Mesendoderm (in vitro differentiated cells): ENCODE data around the gene CNNM1.

Experiments
- DNase-seq: peaks from one replicate; pipeline ENCODE4 v3.0.0; 2013
- H2AK5ac ChIP-seq: 2 replicates; pipeline ENCODE4 v1.6.1; 2013; ENCODE audit warnings: low read length, inconsistent platforms
- H2BK120ac ChIP-seq: 2 replicates; pipeline ENCODE4 v1.6.1; 2013; ENCODE audit warnings: low read depth, mild to moderate bottlenecking, low read length, moderate library complexity, mixed read lengths
- H2BK15ac ChIP-seq: replicated peaks from 2 replicates; pipeline ENCODE4 v1.6.1; 2013; ENCODE audit warnings: low read depth, mild to moderate bottlenecking, moderate library complexity
- H2BK5ac ChIP-seq: 2 replicates; pipeline ENCODE4 v1.6.1; 2013; ENCODE audit warnings: low read length, inconsistent platforms
- H3K18ac ChIP-seq: 2 replicates; pipeline ENCODE4 v1.6.1; 2013; ENCODE audit warnings: mild to moderate bottlenecking, low read length, mixed read lengths
- H3K23ac ChIP-seq: one replicate; pipeline ENCODE4 v1.6.1; 2013; ENCODE audit warnings: low read length
- H3K27ac ChIP-seq: 2 replicates; pipeline ENCODE4 v1.5.1; 2013; ENCODE audit warnings: low read depth, mild to moderate bottlenecking, inconsistent platforms, low read length, moderate library complexity
- H3K27me3 ChIP-seq: 2 replicates; pipeline ENCODE4 v1.6.1; 2013; ENCODE audit warnings: low read length, control low read depth, mild to moderate bottlenecking, inconsistent platforms; ENCODE audit not compliant: insufficient read depth, poor library complexity
- H3K36me3 ChIP-seq: 2 replicates; pipeline ENCODE4 v1.6.1; 2013; ENCODE audit warnings: low read length, inconsistent platforms; ENCODE audit not compliant: control insufficient read depth, insufficient read depth
- H3K4ac ChIP-seq: one replicate; pipeline ENCODE4 v1.6.1; 2013; ENCODE audit warnings: low read depth, mild to moderate bottlenecking, low read length, moderate library complexity
- H3K4me1 ChIP-seq: 2 replicates; pipeline ENCODE4 v1.6.1; 2013; ENCODE audit warnings: low read depth, low read length, inconsistent platforms; ENCODE audit not compliant: control insufficient read depth
- H3K4me2 ChIP-seq: 2 replicates; pipeline ENCODE4 v1.6.1; 2013; ENCODE audit warnings: low read length
- H3K4me3 ChIP-seq: 2 replicates; pipeline ENCODE4 v1.5.1; 2013; ENCODE audit warnings: mild to moderate bottlenecking, low read length
- H3K56ac ChIP-seq: one replicate; pipeline ENCODE4 v1.6.1; 2013; ENCODE audit warnings: low read length
- H3K79me1 ChIP-seq: 2 replicates; pipeline ENCODE4 v1.6.1; 2013; ENCODE audit warnings: low read length, inconsistent platforms
- H3K79me2 ChIP-seq: 2 replicates; pipeline ENCODE4 v1.6.1; 2013; ENCODE audit warnings: mild to moderate bottlenecking, low read length; ENCODE audit not compliant: control insufficient read depth, insufficient read depth
- H3K9ac ChIP-seq: 2 replicates; pipeline ENCODE4 v1.6.1; 2013; ENCODE audit warnings: low read length, inconsistent platforms
- H4K5ac ChIP-seq: one replicate; pipeline ENCODE4 v1.6.1; 2013; ENCODE audit warnings: low read length
- H4K8ac ChIP-seq: one replicate; pipeline ENCODE4 v1.6.1; 2013; ENCODE audit warnings: low read depth, mild to moderate bottlenecking, control low read depth, low read length, moderate library complexity
- WGBS: extraction: QIAGEN DNeasy Blood & Tissue Kit; methylation state at CpG from one replicate; pipeline ENCODE4 v1.1.7; 2013; ENCODE audit warnings: low lambda C conversion rate, missing lambda C conversion rate; ENCODE audit not compliant: insufficient coverage; ENCODE audit errors: extremely low coverage; 5-methylcytosine and 5-hydroxymethylcytosine counted together

Gene CNNM1

DNA sequence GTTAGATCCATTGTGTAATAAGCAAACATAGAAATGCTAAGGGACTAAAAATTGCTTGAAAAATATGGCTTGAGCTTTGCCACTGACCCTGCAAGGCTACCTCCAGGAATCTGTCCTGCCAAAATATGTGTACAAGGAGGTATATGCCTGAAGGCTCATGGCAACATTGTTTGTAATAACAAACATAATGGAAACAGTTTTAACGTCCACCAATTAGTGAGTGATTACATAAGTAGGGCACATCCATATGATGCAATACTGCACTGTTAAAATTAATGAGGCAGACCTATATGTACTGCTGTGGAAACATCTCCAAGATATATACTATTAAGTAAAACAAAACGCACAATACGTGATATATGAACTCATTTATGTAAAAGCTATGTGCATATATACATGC is 114.3 kb downstream of the CNNM1 start:
- H2BK5ac ChIP-seq, result no peak overlapping the region
- no peak overlapping the region for H3K4me2 ChIP-seq
- DNase-seq, result no peak
- no peak overlapping the region for H2AK5ac ChIP-seq
- H3K18ac ChIP-seq, result no peak overlapping the region
- H3K36me3 ChIP-seq, result no peaks in the 10 kb centered on the region
- H3K4ac ChIP-seq, result no peak overlapping the region
- no peak overlapping the region for H2BK120ac ChIP-seq
- H3K27ac ChIP-seq, result no peak overlapping the region
- H3K79me1 ChIP-seq, result no peaks in the 10 kb centered on the region
- WGBS, result no CpG with 5 or more reads among the region's 3 CpGs
- H3K9ac ChIP-seq, result no peak overlapping the region
- no peak overlapping the region for H3K56ac ChIP-seq
- no peak overlapping the region for H4K8ac ChIP-seq
- no peak overlapping the region for H2BK15ac ChIP-seq
- H3K4me3 ChIP-seq, result no peak overlapping the region
- H3K27me3 ChIP-seq, result no peaks in the 10 kb centered on the region
- H3K79me2 ChIP-seq, result no peaks in the 10 kb centered on the region
- no peak overlapping the region for H3K23ac ChIP-seq
- H3K4me1 ChIP-seq, result no peaks in the 10 kb centered on the region
- H4K5ac ChIP-seq, result no peak overlapping the region
